ENCODE measurements around the gene SPATA31C1.
"Not testable (repeated sequence)": the region's sequence is repeated elsewhere in the genome, so short reads cannot be mapped to it uniquely, and the experiment has no call there.

Gene SPATA31C1

DNA sequence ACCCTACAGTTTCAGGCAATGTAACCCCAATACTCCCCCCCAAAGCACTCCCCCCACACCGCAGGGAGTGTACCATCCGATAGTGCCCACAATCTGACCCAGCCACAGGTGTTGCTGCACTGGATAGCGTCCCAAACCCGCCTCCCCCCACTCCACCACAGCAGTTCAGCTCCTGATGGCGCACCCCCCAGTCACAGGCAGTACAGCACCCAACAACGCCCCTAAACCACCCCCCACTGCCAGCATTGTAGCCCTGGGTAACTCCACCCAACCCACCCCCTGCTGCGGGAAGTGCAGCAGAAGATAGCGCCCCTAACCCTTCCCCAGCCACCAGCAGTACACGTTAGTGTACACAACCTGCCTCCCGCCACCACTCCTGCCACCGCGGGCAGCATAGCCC lies 20.6 kb downstream of the SPATA31C1 start:
- not testable (repeated sequence) for DNase-seq (ENCODE audit: low read depth)

GRCh38 chr9:87939096-87939495 lies 21.3 kb downstream of the SPATA31C1 start:
- not testable (repeated sequence) for DNase-seq (ENCODE audit: low read depth)

DNA sequence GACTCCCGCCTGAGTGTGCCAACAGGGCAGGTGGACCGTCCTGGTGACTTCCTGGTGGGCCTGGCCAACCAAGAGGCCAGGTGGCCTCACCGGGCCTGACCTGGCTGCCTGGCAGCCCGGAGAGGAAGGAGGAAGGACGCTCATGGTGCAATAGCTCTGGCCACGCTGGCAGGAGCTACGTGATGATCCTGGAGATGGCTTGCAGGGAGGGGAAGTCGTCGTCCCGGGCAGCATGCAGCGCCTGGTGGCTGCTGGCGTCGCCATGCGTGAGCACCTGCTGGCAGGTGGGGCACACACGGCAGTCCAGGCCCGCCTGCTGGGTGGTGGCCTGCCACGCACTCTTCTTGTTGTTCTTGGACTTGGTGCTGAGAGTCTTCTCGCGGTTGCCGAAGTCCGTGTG lies 26.3 kb downstream of the SPATA31C1 start:
- no peak for DNase-seq (ENCODE audit: low read depth)

DNA sequence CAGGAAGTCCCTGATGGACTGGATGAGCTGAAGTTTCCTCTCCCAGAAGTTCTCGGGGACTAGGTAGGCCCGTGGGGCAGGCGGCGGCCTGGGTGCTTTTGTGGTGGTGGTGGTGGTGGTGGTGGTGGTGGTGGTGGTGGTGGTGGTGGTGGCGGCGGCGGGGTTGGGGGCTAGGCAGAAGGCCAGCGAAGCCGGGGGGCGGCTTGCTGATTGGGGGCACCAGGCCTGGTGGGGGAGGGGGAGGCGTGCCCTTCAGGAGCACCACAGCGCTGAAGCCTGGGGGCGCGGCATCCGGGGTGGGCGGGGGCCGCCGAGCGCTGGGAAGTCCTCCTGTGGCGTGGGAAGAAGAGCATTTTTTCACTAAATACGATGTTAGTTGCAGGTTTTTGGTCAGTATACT lies 26.9 kb downstream of the SPATA31C1 start:
- no peak for DNase-seq (ENCODE audit: low read depth)

DNA sequence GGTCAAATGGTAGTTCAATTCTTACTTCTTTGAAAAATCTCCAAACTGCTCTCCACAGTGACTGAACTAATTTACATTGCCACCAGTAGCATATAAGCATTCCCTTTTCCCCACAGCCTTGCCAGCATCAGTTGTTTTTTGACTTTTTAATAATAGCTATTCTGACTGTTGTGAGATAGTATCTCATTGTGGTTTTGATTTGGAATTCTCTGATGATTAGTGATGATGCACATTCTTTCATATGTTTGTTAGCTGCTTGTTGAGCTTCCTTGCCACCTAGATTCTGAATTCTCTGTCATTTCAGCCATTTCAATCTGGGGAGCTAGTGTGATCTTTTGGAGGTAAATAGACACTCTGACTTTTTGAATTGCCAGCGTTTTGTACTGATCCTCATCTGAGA lies 32.5 kb downstream of the SPATA31C1 start:
- no peak for DNase-seq (ENCODE audit: low read depth)

- no peak for DNase-seq (ENCODE audit: low read depth)
Measured at GRCh38 chr9:87950765-87951488, 33.2 kb downstream of the SPATA31C1 start.

GRCh38 chr9:87954230-87954629 lies 36.5 kb downstream of the SPATA31C1 start:
- DNase-seq (ENCODE audit: low read depth) = no peak

- DNase-seq (ENCODE audit: low read depth) = no peak
Measured at GRCh38 chr9:87957839-87958238, 40.1 kb downstream of the SPATA31C1 start.

GRCh38 chr9:87958591-87958990 lies 40.8 kb downstream of the SPATA31C1 start:
- DNase-seq (ENCODE audit: low read depth) = no peak

DNA sequence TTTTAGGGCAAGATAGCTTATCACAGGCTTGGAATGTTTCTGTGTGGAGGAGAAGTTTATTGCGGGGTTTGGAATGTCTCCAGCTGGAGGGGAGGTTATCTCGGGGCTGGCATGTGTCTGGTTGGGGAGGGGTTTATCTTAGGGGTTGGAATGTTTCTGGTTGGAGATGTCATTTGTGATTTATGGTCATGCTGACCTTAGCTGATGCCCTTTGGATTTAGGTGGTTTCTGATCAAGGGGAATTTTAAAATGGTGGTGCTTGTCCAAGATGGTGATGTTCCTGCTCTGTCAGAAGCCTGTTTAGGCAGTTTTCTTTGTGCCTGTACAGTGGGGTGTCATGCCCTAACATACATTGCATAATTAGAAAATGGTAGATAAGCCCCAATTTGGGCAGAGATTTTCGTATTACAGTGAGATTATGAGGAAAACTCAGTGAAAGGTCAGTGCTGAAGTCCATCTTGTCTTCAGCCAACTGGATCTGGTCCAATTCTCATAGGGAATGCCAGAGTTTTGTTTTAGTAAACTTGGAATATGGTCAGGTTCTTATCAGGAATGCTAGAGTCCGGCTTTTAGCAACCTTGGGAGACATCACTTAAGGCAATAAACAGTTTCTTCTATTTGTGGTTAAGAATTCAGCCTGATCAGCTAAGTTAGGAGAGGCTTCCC lies 42.3 kb downstream of the SPATA31C1 start:
- DNase-seq (ENCODE audit: low read depth) = no peak

DNA sequence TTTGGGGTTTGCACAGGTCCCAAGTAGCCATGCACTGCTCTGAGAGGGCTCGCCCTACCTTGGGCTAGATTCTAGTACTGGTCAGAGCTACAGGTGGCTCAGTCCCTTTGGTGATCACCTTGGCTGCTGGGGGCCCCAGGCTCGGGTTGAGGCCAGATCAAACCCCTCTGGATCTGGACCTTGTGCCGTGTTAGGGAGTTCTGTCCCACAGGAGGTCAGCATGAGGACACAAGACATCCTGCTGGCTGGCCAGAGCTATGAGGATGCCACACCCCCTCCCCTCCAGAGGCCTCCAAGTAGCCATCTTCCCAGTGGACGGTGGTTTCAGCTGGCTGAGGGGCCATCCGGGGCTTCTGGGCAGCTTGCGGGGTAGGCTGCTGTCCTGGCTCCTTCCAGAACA lies 46.0 kb downstream of the SPATA31C1 start:
- DNase-seq (ENCODE audit: low read depth) = no peak

GRCh38 chr9:87964826-87965225 lies 47.1 kb downstream of the SPATA31C1 start:
- no peak for DNase-seq (ENCODE audit: low read depth)

DNA sequence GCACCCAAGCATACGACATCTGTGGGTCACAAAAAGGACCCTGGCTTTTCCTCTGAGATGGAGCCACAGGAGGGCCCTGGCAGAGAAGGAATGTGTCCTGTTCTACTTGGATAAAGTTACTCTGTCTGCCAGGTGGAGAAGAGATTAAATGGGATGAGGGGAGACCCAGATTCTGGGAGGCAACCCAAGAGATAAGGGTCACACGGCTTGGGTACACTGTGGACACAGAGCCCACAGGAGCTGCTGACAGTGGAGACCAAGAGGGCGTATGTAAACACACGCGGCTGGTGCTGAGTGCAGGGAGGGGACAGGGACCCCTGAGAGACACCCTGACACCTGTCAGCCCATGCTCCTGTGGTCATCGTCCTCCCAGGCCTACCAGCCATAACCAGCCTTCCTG lies 50.4 kb downstream of the SPATA31C1 start:
- DNase-seq (ENCODE audit: low read depth) = no peak

DNA sequence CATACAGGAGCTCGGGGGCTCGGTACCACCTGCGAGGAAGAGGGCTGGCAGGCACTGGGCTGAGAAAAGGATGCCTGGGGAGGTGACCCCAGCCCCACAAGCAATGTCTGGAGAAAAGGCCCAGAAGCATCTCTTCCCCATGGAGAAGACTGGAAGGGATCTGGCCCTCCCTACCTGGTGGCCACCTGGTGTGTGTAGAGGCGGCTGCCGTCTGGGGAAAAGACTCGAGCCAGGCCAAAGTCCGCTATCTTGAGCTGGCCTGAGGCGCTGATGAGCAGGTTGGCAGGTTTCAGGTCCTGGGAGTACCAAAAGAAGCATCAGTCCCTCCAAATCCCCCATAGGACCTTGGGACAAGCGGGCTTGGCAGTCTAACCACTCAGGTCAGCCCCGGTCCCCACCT lies 52.8 kb downstream of the SPATA31C1 start:
- DNase-seq (ENCODE audit: low read depth) = no peak

DNA sequence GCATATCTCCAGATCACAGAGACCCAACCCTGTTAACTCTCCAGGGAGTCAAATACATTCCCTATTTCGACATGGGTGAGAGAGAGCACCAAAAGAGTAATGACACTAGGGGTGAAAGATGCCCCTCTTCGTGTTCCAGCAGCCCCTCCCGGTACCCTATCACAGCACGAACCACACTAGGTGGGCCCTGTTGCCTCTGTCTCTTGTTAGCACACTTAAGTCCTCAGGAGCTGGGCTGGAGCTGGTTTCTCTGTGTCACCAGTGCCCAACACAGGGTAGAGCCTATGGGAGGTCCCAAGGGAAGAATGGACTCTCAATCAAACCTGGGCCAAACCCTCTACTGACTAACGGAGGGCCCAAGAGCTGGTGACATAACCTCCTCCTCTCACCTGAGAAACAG lies 55.4 kb downstream of the SPATA31C1 start:
- DNase-seq (ENCODE audit: low read depth) = no peak

All from T-helper 22 cell (primary cell).